GM18508 (cell line): ENCODE results near the gene ABCC1.

Experiments used
- ATAC-seq: cut with Tn5 transposase; IDR thresholded peaks from one replicate; pipeline ENCODE4 v1.9.1; 2021; ENCODE audit warnings: moderate number of reproducible peaks; ENCODE audit not compliant: insufficient read depth, unreplicated experiment

The ABCC1 gene

DNA sequence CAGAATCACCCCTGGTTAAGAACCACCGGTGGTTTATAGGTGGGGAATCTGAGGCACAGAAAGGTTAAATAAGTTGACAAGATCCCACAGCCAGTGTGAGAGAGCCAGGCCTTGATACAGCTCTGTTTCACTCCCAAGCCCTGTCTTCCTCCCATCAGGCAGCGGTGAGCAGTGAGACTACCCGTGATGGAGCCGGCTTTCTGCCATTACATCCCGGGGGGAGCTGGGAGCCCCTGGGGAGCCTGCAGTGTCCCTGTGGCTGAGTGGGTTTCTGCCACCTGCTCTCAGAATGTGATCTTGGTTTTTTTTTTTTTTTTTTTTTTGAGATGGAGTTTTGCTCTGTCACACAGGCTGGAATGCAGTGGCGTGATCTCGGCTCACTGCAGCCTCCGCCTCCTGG lies 66.4 kb downstream of the ABCC1 start:
- ATAC-seq, result no peak

GRCh38 chr16:16016388-16016964 lies 67.1 kb downstream of the ABCC1 start:
- no peak for ATAC-seq

DNA sequence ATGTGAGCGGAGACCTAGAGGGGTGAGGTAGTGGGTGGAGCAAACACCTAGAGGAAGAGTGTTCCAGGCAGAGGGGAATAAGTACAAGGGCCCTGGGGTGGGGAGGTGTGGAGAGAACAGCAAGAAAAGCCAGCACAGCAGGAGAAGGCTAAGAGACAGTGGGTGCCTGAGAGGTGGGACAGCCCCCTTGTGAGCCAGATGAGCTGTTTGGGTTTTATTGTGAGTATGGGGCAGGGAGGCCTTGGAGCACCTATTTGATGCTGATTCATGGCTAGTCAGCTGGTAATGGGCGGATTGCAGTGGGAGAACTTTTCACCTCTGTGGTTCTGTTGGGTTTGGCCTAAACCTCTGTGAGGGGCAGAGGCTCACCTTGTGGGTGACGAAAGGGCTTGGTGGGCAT lies 68.4 kb downstream of the ABCC1 start:
- no peak for ATAC-seq

GRCh38 chr16:16018705-16019104 lies 69.3 kb downstream of the ABCC1 start:
- ATAC-seq, result no peak

DNA sequence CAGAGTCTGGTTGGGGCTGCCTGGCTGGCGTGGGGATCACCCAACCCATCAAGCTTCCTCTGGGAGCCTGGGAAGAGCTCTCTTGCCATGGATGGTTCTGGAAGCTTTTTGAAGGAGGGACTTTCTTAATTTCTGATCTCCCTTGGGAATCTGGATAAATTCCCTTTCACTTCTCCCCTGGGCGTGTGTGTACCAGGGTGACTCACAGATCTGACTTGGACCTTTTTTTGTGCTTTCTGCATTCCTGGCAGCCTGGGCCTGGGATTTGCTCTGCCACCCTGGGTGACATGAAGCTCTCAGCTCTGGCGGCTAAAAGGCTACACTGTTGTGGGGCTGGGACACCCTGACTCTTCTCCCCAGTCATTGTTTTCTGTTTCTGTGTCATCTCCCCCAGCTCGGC lies 70.1 kb downstream of the ABCC1 start:
- no peak for ATAC-seq

DNA sequence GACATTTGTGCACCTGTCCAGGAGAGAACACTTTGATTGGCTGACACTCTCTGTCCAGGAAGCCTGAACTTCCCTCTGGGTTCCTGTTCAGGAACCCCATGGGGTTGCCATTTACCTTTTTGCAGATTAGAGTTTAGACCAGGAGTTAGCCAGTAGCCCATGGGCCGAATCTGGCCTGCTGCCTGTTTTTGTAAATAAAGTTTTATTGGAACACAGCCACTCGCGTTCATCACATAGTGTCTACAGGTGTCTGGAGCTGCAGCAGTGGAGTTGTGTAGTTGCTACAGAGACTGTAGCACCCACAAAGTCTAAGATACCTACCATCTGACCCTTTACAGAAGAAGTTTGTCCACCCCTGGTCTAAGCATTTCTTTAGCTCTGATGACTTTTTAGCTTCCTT lies 70.9 kb downstream of the ABCC1 start:
- no peak for ATAC-seq

DNA sequence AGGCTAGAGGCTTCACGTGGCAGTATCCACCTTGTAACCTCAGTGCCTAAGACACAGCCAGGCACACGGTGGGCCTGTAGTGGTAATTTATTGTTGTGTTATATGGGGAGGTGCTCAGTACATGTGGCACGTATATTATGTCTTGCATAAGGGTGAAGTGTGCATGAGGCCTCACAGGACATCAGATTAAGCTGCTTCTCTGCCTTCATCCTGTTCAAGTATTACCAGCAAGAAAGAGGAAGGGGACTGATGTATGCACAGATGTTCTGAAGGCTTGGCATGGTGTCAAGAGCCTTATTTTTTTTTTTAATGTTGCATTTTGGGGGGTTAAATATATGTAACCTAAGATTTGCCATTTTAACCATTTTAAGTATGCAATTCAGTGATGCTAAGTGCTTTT lies 71.6 kb downstream of the ABCC1 start:
- no peak for ATAC-seq

GRCh38 chr16:16021646-16021987 lies 72.2 kb downstream of the ABCC1 start:
- no peak for ATAC-seq

GRCh38 chr16:16021988-16022682 lies 72.7 kb downstream of the ABCC1 start:
- no peak for ATAC-seq

DNA sequence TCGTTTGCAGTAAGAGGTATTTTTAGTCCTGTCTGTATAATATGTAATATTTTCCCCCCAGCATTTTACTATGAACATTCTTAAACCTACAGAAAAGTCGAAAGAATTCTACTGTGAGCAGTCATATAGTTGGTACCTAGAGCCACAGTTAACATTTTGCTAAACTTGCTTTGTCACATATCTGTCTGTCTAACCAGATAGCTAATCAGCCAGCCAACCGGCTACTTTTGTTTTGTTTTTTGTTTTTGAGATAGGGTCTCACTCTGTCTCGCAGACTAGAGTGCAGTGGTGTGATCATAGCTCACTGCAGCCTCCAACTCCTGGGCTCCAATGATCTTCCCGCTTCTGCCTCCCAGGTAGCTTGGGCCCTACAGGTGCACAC lies 73.3 kb downstream of the ABCC1 start:
- ATAC-seq, result no peak

- no peak for ATAC-seq
Measured at GRCh38 chr16:16025214-16025968, 76.0 kb downstream of the ABCC1 start.

- ATAC-seq, result no peak
Measured at GRCh38 chr16:16027728-16028310, 78.4 kb downstream of the ABCC1 start.

DNA sequence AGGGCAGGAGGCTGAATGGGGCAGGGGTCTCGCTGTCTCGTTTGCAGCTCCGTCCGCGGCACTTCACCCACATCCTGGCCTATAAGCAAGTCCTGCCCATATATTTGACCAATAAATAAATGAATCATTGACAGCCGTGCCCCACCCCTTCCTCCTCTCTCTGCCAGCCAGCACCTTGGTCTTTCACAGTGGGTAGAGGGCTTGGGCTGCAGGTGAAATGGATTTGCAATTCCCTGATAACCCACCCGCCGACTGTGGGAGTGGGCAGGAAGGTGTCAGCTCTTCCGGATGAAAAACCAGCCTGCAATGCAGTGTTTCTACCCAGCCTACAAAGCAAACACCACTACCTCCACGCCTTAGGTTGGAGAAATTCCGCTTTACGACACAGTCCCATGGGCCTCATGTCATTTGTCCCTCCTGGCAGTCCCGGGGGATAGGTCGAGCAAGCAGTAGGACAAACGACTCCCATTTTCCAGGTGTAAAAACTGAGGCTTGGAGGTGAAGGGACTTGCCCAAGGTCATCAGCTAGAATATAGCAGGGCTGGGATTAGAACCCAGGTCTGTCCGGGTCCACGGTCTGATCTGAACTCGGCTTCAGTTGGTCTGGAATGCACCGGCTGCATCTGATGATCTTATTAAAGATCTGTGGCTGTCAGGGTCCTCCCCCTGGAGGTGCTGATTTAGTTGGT lies 79.0 kb downstream of the ABCC1 start:
- no peak for ATAC-seq

DNA sequence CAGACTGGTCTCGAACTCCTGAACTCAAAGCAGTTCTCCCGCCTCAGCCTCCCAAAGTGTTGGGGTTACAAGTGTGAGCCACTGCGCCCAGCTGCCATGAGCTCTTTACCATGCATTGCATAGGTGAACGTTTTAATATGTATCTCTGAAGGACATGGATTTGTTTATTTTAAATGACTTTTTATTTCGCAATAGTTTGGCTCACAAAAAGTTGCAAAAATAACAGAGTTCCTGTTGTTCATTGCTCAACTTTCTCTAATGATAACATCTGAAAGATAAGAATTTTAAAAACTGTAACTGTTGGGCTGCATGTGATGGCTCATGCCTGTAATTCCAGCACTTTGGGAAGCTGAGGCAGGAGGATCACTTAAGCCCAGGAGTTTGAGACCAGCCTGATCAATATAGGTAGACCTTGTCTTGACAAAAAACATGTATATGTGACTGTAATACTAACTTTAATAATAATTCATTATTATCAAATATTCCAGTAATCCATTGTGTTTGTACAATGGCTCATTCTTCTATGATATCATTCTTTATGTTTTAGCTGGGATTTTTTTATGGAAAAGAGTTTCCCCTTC lies 80.1 kb downstream of the ABCC1 start:
- no peak for ATAC-seq

DNA sequence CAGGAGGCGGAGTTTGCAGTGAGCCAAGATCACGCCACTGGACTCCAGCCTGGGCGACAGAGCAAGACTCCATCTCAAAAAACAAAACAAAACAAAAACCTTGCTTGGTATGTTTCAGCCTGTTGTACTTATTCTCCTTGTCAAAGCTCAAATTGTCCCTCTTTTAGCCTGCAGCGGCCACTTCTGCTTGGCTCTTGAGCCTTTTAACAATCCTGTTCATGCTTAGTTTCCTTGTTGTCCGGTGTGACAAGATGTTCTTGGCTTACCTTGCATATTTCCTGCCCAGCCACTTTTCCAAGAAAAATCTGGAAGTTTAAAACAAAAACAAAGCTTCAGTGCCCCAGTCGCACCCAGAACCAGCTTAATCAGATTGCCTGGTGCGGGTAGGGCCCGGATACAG lies 81.0 kb downstream of the ABCC1 start:
- no peak for ATAC-seq

GRCh38 chr16:16031401-16031800 lies 82.0 kb downstream of the ABCC1 start:
- ATAC-seq, result no peak

GRCh38 chr16:16032271-16032979 lies 83.0 kb downstream of the ABCC1 start:
- no peak for ATAC-seq

- no peak for ATAC-seq
Measured at GRCh38 chr16:16033208-16033717, 83.8 kb downstream of the ABCC1 start.

DNA sequence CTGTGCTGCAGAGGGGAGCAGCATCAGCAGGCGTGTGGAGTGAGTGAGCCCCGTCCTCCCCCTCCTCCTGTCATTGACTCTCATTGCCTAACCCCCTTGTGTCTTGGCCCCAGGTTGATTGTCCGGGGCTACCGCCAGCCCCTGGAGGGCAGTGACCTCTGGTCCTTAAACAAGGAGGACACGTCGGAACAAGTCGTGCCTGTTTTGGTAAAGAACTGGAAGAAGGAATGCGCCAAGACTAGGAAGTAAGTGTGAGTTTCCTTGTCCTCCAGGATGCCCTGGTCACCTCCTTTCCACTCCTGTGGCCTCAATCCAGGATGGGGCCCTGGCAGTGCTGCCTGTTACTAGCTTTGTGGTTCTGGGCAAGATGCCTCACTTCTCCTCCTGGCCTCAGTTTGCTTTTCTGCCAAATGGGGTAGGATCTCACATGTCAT lies 87.0 kb downstream of the ABCC1 start:
- ATAC-seq, result no peak

DNA sequence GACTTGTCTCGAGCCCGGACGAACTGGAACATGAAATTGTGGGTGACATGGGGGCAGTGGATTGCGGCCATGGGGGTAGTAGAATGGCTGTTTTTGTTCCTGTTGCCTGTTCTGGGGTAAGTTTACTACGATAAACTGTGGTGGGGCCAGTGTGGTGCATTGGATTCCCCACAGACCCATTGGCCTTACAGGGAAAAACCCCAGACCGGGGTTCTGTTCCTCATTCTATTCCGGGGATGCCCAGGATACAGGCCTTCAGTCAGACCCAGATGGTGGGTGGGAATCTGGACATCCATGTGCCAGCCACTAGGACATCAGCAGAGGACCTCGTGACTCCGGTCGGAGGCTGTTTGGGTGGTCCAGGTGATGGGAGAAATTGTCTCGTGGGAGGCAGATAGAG lies 88.1 kb downstream of the ABCC1 start:
- no peak for ATAC-seq
